NCI-H748 treated with DMSO at 0.1 percent for 48 hours (cell line): ENCODE data around the gene NDC80.

Experiments
- DNase-seq: peaks from one replicate; lab custom pipeline; 2025; lab: John Stamatoyannopoulos, UW

NDC80 gene

DNA sequence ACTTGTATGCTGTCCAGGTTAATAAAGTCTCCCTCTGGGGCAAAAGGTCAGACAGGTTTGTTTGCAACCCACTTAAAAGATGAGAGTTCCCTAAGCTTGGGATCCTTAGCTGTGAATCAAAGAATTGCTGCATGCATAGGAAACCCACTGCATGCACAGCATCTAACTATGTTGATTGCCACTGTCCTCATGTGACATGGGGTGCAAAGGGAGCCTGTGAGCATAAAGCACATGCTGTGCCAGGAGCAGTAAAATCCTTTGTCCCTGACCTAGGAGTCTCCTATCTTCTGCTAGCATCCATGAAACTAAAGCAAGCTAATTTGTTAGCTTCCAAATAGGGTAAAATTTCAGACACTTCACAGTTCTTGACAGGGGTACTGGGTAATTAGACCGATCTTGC, 13.8 kb upstream of the NDC80 start:
- DNase-seq, result no peak

DNA sequence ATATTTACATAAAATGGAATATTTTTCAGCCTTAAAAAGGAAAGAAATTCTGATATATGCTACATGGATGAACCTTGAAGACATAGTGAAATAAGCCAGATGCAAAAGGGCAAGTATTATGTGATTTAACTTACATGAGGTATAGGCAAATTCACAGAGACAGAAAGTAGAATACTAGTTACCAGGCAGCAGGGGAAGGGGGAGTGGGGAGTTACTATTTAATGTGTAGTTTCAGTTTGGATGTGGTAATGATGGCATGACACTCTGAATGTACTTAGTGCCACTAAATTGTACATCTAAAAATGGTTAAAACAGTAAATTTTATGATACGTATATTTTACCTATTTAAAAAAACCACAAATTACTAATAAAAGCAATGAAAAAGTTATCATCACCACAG, 12.1 kb upstream of the NDC80 start:
- no peak for DNase-seq

DNA sequence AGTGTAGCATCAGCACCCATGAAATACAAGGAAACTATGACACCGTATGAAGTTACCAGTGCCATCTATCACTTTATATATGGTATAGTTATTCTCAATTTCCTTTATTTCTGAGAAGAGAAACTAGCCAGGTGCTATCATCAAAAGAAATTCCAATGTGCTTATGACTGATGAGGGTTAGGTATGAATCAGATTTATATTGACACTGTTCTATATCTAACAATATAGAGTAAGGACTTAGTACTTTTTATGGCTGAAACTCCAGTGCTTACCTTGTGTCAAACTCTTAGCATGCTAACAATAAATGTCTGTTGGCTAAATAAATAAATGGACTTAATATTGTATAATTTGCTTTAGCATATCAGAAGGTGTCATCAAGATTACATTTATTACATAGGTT, 7.0 kb upstream of the NDC80 start:
- no peak for DNase-seq

DNA sequence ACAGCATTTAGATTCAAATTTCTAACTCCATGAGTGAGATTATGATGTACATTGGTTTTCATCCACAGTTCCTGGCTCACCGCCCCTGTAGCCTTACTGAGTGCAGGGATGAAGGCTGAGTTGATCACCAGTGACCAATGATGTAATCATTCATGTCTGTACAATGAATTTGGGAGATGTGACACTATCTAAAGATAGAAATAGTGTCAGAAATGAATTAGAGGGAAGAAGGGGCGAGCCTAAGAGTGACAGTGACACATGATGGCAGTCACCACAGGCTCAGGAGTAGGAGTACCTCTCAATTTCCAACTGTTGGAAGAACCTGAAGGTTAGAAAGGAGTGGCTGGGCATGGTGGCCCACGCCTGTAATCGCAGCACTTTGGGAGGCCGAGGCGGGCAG, 3.2 kb upstream of the NDC80 start:
- DNase-seq, result no peak

DNA sequence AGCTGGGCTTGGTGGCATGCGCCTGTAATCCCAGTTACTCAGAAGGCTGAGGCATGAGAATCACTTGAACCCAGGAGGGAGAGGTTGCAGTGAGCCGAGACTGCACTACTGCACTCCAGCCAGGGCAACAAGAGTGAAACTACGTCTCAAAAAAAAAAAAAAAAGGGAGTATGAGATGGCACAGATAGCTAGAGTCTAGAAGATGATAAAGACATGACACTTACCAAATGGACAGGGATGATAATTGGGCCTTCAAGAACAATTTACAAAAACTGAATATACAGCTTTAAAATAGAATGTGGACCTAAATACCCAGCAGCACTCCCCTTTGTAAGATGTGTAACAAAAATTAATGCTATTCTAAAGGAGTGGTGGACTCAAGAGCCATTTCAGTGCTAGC, 2.8 kb upstream of the NDC80 start:
- no peak for DNase-seq

DNA sequence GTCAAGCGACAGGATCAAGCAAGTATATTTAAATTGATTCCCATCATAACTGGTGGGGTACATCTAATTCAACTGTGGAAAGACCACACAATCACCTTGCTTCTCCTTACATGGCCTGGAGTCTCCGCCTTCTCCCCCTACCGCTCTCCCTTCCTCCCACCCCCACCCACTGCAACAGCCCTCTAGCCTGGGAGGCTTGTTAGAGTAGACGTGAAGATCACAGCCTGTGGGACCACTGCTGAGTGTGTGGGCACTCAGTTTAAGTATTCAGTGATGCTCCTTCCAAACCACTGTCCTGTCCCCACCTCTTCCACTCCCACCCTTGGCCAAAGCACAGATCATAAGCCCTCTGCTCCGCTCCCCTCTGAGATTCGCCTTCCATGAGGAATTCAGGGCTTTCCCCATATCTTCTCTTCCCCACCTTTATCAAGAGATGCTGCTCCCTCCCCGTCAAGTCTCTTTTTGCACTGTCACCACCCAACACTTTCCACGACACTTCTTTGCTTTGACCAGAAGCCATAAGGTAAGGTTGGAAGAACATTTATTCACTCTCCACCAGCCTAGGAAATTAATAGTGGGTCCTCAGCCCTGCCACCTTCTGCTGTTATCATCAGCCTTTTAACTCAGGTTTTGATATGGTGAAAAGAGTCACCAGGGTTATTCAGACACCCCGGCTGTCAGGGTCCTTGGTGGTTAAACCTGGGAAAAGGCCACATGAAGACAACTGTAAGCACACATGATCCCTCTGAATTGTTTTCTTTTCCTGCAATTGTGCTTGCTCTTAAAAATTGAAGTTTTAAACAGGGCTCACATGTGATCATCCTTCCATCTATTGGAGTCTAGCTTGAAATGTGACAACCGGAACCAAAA, 1.8 kb upstream of the NDC80 start:
- DNase-seq, result no peak

DNA sequence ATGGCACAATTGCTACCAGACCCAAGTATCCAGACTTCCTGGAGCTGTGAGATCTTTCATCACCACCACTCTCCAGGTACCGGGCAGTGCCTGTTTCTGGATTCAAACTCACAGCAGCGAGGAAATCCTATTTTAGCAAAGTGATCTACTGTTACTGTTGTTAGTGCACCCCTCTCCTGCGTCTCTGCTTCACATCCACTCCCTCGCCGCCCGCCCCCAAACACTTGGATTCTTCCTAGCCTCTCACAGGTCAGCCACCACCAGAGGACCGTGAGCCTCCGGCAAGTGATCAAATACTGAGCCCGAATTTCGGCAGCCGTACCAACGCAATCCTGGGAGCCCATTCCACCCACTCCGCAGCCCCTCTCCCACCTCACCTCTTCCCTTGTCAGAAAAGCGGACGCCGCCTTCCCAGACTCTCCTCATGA, 571 bp upstream of the NDC80 start:
- DNase-seq, result peak; percentile 81

DNA sequence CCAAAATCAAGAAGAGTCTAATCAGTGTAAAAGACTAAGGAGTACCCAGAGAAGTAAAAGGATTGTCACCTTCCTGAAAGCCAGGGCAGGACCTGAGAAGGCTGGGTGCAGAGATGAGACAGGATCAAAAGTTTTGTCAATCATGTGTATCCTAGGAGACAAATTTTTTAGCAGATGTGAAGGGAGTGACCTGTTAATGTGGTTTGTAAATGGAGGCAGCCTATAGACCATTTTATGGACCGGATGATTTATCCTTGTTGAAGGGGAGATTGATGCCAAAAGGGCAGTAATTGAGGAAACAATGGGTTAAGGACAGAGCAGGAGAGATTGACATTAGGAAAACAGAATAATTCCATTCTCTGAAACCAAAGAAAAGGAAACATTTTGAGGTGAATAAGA, 813 bp downstream of the NDC80 start:
- peak; percentile 33 for DNase-seq

DNA sequence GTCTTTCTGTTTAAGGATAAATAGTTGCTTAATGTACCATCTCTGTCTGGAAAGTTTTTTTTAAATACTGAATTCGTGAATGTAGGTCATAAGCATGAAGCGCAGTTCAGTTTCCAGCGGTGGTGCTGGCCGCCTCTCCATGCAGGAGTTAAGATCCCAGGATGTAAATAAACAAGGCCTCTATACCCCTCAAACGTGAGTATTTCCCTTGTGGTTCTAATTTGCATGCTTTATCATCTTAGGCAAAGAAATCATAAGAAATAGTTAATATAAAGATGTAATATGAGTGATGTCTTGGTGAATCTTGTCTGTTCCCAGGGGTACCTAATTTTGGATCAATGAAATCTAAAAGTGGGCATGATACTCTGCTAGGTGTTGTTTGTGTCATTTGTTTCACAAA, 1.5 kb downstream of the NDC80 start:
- DNase-seq, result no peak

DNA sequence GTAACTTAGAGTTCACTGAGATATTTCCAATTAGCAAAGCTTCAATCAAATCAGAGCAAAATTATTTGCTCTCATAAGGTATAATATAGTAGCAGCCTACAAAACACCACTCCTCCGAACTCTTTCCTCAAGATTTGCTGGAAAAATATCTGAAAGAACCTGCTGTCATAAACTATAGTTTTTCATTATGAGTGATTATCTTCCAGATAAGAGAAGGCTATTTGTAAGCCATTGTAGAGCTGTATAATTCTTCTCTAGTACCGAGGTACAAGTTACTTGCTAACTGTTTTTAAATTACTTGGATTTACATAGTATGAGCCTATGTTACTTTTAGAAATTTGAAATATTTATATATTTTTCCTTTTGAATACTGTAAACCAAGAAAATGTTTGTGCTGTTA, 2.1 kb downstream of the NDC80 start:
- no peak for DNase-seq

DNA sequence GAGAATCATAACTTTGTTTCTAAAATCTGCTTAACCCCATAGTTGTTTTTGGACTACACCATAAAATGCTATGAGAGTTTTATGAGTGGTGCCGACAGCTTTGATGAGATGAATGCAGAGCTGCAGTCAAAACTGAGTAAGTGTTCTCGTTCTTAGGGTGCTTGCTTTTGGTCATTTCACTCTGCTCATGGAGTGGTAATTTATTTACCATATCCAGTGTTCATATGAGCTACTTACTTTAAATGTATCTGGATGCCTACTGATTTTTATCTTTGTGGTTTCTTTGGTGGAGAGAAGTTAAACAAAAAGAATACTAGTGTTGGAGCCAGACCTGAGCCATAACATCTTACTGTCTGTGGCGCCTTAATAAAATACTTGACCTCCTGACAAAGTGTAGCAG, 16.4 kb downstream of the NDC80 start:
- DNase-seq, result no peak

DNA sequence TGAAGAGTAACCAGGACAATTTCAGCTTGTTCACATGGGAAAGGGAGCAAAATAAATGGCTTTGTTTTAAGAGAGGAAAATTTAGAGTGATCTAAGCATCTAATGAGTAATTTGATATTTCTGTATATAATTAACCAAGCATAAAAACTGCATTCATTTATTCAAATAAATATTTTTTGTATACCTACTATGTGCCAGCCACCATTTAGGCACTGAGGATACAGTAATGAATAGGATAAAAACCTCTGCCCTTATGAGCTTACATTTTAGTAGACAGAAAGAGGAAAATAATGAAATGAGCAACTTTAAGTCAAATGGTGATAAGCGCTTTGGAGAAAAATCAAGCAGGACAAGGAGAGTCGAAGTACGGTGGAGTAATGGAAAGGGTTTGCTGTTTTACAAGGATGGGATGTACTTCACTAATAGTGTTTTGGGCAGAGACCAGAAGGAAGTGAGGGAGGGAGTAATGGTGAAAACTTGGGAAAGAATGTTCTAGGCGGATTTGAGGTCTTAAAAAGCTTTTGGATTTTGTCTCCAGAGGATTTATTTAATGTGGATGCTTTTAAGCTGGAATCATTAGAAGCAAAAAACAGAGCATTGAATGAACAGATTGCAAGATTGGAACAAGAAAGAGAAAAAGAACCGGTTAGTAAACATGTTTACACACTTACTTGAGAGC, 17.4 kb downstream of the NDC80 start:
- DNase-seq, result no peak

DNA sequence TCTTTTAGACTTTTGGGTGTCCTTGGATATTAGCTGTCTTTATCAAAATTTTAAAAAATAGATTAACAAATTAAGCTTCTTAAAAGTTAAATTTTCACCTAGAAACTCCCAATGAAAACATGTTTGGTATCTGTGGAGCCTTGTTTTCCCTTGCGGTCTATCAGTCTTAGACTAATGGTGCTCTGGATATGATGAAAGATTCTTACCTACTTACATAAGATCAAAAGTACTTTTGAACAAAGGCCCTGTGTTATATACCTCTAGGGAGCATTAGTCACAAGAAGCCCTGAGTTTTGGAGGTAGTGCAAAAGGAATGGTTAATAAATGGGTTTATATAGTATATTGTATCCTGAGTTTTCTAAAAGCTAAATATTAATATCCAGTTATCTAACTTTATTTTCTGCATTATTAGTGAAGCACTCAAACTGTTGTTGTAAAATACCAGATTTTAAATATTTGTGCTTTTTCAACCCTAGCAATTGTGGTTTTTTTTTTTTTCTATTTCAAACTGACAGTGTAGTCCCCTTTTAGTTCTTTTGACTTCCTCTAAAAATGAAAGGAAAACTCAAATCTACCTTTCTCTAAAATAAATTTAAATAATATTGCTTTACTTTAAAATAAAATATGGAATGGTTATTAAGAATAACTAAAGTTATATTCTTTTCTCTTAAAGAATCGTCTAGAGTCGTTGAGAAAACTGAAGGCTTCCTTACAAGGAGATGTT, 18.1 kb downstream of the NDC80 start:
- no peak for DNase-seq

DNA sequence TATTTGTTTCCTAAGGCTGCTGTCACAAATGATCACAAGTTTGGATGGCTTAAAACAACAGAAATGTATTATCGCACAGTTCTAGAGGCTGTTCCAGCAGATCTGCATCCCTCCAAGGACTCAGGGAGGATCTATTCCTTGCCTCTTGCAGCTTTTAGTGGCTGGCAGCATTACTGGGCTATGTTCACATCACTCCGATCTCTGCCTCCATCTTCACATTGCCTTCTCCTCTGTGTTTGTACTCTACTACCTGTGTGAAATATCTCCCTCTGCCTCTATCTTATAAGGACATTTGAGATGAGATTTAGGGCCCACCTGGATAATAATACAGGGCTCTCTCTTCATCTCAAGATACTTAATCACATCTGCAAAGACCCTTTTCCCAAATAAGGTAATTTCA, 18.9 kb downstream of the NDC80 start:
- no peak for DNase-seq

DNA sequence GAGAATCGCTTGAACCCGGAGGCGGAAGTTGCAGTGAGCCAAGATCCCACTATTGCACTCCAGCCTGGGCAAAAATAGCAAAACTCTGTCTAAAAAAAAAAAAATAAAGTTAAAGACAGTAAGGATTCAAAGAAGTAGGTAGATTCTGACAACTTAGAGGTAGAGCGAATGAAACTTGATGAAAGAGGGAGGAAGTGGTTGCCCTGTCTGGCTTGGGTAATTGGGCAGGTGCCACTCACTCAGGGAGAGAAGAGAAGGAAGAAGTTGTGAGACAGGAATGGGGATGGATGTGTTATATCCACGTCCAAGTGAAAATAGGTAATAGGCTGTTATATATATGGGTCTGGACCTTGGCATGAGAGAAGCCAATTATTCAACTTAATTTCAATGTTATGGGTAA, 26.3 kb downstream of the NDC80 start:
- no peak for DNase-seq

DNA sequence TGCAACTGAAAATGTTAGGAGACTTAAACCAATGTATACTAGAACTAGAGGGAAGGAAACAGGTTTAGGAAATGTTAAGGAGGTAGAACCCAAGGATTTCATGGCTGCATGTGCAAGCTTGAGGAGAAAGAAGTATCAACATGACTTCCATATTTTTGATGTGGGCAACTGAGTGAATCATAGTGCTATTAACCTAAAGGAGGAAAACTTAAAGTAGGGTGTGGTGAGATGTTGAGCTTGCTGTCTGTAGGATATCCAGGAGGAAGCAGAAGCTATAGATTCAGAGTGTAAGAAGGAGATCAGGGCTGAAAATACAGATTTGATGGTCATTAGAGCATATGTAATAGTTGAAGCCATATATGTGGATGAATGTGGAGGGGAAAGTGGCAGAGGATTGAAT, 31.5 kb downstream of the NDC80 start:
- no peak for DNase-seq

DNA sequence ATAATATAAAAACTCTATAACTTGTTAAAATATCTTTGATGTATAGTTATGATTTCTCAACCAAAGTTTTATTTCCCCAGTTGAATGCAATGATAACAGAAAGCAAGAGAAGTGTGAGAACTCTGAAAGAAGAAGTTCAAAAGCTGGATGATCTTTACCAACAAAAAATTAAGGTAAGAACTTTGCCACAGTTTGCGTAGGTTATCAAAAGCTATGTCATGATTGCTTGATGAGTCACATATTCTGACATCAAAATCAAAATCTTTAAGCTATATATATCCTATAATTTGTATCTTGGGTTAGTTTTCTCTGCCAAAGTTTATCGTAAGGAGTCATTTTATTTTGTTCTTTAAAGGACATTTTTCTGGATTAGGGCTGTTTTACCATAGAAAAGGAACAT, 35.0 kb downstream of the NDC80 start:
- no peak for DNase-seq

DNA sequence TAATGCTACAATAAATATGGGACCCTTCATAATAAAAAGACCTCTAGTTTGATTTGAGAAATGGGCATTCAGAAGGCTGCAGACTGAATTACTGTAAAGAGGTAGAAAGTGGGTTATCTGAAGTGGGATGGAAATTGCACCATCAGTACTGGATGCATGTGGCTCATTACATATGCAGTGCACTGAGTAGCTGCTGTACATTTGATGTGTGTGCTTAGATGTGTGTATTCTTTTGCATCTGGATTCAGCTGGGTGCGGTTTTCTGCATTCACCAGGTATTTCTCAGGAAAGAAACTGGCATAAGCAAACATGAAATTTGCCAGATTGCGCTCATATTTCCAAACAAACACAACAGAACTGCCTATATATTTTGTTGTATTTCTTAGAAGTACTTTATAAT, 38.2 kb downstream of the NDC80 start:
- no peak for DNase-seq

DNA sequence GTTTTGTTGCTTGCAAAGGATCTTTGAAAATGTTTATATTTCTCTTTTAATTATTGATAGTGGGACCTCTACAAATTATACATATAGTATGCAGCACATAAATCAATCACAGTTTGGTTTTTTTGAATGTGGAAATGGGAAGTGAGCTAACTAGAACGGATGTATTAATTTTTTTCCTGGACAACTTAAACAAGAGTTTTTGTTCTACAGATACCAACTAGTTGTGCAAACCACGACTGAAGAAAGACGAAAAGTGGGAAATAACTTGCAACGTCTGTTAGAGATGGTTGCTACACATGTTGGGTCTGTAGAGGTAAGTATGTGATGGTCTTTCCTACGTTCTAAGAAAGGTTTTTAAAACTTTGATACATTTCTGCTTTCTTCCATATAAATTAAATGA, 39.2 kb downstream of the NDC80 start:
- DNase-seq, result no peak

DNA sequence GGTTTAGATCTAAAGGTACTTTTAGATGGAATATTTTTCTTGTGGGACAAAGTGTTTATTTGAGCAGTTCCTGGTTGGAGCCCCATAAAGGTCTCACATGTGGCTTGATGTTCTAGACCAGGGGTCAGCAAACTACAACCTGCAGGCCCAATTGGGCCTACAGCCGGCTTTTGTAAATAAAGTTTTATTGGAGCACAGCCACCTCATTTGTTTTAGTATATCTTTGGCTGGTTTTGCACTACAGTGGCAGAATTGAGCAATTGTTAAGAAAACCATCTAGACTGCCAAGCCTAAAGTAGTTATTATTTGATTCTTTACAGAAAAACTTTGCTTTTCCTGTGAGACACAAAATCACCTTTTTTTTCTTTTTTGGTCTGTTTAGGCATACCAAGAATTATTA, 41.6 kb downstream of the NDC80 start:
- DNase-seq, result no peak

DNA sequence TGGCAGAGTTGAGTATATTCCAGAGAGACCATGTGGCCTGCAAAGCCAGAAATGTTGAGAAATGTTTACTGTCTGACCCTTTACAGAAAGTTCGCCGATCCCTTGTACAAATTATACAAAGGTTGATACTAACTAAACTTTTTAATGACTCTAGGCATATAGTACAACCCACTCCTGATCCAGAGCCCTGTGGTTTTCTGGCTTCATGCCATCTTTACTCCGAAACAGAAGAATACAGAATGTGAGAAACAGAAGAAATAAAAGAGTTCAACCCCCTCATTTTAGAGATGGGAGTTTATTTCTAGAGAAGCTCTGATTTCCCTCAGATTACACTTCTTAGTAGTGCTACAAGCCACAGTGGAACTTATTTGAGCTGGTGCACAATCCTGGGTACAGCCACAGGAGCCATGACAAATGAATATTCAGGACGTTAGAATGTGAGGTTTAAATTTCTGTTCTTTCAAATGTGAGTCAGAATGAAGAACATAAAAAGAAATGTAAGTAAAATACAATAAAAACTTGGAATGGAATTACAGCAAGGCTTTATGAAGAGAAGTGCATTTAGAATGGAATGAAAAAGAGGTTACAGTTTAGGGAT, 46.1 kb downstream of the NDC80 start:
- no peak for DNase-seq

DNA sequence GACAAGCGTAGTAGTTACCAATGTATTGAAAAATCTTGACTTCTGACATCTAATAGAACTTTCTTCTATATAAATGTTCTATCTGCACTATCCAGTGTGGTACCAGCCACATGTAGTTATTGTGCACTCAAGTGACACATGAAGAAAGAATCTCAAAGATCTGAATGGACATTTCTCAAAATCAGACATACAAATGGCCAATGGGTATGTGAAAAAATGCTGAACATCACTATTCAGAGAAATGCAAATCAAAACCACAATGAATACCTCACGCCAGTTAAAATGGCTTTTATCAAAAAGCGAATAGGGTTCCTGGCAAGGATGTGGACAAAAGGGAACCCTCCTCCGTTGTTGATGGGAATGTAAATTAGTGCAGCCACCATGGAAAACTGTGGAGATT, 46.7 kb downstream of the NDC80 start:
- no peak for DNase-seq

DNA sequence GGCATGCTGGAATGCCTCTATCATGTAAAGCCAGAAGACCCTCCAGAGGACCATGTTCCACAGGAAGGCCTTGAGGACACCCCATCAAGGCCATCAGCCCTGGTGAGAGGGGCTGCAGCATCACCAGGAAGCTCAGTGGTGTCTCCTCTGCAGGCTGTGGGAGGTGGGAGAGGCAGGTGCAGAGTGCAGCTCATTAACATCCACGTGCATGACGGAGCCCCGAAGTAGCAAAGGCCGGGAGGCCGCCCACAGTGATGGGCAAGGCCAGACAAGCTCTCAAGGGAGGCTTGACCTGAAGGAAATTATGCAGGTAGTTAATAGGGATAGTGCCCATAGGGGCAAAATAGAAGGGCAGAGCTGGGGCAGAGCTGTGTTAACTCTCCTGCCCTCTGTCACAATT, 53.9 kb downstream of the NDC80 start:
- DNase-seq, result no peak
